HG03575 (cell line): ENCODE data around the gene WDR55.
"Not testable (repeated sequence)": the region's sequence is repeated elsewhere in the genome, so short reads cannot be mapped to it uniquely, and the experiment has no call there.

Source experiments
- ATAC-seq: cut with Tn5 transposase; IDR thresholded peaks from one replicate; pipeline ENCODE4 v1.9.1; 2021; ENCODE audit not compliant: unreplicated experiment, insufficient number of reproducible peaks, low FRiP score; ENCODE audit errors: extremely low read depth

WDR55 gene

DNA sequence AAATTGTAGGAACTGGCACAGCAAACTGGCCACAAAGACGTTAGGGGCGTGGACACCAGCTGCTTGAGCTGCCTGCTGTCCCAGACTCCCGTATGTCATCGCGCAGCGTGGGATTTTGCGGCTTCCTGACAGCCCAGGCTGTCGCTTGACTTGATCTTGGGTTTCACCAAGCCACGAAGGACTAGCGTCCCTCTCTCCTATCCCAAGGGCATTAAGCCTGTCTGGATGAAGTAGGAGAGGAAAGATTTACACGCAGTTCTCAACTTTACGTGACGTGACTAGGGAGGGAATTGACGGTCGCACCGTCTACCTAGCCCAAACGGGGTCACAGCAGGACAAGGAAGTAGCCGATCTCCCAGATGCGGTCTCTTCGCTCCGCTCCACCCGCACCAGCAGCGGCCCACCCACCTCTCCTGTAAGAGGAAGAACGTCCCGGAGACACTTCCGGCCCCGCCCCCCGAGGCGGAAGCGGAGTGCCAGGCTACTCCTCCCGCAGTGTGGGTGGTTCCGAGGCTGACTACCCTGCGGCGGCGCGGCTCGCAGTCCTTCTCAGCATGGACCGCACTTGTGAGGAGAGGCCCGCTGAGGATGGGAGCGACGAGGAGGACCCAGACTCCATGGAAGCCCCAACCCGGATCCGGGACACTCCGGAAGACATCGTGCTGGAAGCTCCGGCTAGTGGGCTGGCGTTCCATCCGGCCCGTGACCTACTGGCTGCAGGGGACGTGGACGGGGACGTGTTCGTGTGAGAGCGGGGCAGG lies at the start of gene WDR55:
Gene WDR55, plus strand, starts transcription at position 546 of the 761 bp plus-strand sequence. Its CDS starts 9 bp downstream, at position 555.
- peak; percentile 66 for ATAC-seq

GRCh38 chr5:140622301-140622700 lies 42.4 kb upstream of the WDR55 start:
- ATAC-seq: no peak

- ATAC-seq: not testable (repeated sequence)
Measured at GRCh38 chr5:140623061-140623460, 41.6 kb upstream of the WDR55 start.

GRCh38 chr5:140624886-140625285 lies 39.8 kb upstream of the WDR55 start:
- ATAC-seq: not testable (repeated sequence)

GRCh38 chr5:140627972-140628371 lies 36.7 kb upstream of the WDR55 start:
- ATAC-seq: no peak

DNA sequence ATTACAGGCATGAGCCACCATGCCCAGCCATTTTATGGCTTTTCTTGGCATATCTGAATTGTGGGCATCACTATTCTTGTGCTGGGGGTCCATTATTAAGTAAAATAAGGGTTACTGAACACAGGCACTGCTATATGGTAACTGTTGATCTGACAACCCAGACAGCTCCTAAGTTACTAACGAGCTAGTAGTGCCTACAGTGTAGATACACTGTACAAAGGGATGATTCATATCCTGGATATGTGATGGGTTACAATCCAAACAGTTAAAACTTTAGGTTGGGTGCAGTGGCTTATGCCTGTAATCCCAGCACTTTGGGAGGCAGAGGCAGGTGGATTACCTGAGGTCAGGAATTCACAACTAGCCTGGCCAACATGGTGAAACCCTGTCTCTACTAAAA lies 36.0 kb upstream of the WDR55 start:
- ATAC-seq: no peak

- no peak for ATAC-seq
Measured at GRCh38 chr5:140630292-140631035, 34.2 kb upstream of the WDR55 start.

- ATAC-seq: no peak
Measured at GRCh38 chr5:140631036-140631417, 33.7 kb upstream of the WDR55 start.

DNA sequence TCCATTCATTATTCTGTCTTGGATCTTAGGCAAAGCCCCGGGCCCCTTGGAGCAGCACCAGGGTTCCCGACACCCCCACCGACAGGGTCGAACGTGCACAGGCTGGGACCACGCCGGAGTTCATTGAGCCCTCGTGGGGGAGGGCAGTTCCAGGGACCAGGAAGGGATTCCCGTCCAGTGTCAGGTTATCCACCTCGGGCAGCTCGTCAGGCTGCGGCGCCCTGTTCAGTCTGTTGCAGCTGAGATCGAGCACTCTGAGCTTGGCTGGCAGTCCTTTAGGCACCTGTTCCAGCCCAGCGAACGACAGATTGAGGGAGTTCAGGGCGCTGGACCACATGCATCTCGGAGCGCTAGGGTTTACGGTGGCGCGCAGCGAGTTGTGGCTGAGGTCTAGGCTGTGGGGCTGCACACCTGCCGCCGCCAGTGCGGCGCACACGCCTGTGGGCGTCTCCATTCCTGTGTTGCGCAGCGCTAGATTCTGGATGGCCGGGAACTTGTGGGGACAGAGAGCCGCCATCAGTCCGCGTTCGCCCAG lies 32.8 kb upstream of the WDR55 start:
- no peak for ATAC-seq

DNA sequence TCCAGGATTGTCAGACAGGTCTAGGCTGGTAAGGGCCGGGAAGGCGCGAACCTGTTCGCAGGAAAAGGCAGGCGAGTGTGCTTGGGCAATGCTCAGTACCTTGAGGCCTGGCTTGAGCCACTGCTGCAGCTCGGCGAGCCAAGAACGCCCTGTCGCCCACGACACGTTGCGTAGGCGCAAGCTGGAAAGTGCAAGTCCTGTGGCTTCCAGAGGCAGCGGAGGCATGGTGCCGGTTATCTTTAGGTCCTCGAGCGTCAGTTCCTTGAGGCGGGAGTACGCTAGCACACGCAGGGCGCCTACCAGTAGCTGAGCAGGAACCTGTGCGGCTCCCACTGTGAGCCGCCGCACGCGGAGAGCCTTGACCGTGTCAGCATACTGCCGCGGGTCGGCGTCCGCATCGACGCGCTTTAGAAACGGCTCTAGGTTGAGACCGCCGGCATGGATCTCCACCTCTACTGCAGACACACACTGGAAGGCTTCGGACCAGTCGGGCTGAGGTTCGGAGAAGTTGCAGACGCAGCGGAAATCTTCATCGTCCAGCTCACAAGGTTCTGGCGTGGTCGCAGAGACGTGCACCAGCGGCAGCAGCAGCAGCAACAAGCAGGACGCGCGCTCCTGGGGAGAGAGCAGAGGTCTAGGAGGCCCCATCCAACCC lies 32.2 kb upstream of the WDR55 start:
- ATAC-seq: no peak

- ATAC-seq: no peak
Measured at GRCh38 chr5:140633021-140633471, 31.7 kb upstream of the WDR55 start, which contains the start of gene CD14. CD14 (minus strand) TSS chr5:140633175; CDS start chr5:140633071, 104 bp downstream.

- ATAC-seq: no peak
Measured at GRCh38 chr5:140633501-140633900, 31.2 kb upstream of the WDR55 start.

GRCh38 chr5:140634103-140634502 lies 30.6 kb upstream of the WDR55 start:
- no peak for ATAC-seq

GRCh38 chr5:140635291-140636257 lies 29.1 kb upstream of the WDR55 start:
- ATAC-seq: no peak

DNA sequence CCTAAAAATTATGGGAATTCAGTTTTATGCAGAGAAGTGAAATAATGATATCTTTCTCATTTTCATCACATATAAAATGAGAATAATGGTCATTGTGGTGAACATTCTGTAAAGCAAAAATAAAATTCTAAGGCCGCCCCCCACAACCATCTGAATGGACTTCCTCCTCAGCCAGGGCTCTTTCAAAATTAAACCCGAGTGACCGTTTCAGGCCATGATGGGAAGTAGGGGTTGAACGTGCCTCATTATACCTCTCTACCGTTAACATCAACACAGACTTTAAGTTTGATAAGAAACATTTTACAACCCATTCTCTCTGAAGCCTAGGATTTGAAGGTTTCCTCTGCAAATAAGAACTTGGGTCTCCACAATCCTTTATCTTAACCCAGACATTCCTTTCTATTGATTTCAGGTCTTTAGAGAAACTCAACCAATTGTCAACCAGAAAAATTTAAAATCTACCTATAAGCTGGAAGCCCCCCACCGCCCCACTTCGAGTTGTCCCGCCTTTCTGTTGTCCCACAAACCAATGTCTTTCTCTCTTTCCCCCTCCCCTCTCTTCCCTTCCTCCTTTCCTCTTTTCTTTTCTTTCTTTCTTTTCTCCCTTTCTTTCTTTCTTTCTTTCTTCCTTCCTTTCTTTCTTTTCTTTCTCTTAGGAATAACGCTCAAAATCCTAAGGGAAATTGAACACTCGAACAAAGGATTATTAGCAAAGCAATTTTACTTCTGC lies 27.2 kb upstream of the WDR55 start:
- ATAC-seq: no peak

- ATAC-seq: not testable (repeated sequence)
Measured at GRCh38 chr5:140638898-140639147, 25.9 kb upstream of the WDR55 start.

GRCh38 chr5:140639148-140639981 lies 25.3 kb upstream of the WDR55 start, which contains the start of gene TMCO6:
TMCO6 (plus strand) TSS chr5:140639451; CDS start chr5:140639528, 77 bp downstream.
- ATAC-seq: no peak
